ENCODE data around the gene DEFB114.

DNA sequence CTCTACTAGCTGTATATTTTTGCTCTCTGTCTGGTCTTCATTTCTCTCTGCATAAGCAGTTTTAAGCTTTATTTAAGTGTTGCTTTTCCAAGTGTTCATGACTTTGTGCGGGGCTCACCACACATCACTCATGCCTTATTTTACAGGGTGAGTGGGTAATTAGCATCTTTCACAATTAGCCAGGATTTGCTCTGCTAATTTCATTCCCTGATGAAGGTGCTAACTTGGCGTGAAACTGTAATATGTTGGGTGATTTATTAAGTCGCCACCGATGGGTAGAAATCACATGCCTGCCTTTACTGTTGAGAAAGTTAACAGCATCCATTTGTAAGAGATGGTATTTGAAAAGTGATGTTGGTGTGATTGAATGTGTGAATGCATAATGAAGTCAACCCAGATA lies 44.7 kb downstream of the DEFB114 start:
- TF ChIP-seq CTCF (IDR thresholded peaks at IDR 0.05; ENCODE audit: insufficient read depth, low read depth, low read length) (no peak), EZH2 (IDR thresholded peaks at IDR 0.05; ENCODE audit: insufficient read depth, low read length) (no peak)
